Activated effector memory CD4-positive, alpha-beta T cell treated with anti-CD3 and anti-CD28 coated beads, Interleukin-2, amount 50 U/mL, for 16 hours (primary cell): ENCODE data around the gene NEURL2.
A peak's percentile ranks its signal among the peaks of the same experiment; 100 is the strongest.
"Not testable (repeated sequence)": the region's sequence is repeated elsewhere in the genome, so short reads cannot be mapped to it uniquely, and the experiment has no call there.

Source experiments
- DNase-seq: peaks from one replicate; pipeline ENCODE4 v3.0.0-alpha.2; 2020

The NEURL2 gene, protein sequence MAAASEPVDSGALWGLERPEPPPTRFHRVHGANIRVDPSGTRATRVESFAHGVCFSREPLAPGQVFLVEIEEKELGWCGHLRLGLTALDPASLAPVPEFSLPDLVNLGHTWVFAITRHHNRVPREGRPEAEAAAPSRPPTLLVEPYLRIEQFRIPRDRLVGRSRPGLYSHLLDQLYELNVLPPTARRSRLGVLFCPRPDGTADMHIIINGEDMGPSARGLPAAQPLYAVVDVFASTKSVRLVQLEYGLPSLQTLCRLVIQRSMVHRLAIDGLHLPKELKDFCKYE

GRCh38 chr20:45890985-45891983 is at the start of gene NEURL2, which contains the start of gene CTSA:
TSS of gene NEURL2 (minus strand) at chr20:45891208. CDS start at chr20:45890991, 217 bp downstream.
TSS of gene CTSA (plus strand) at chr20:45891335. CDS start at chr20:45891569, 234 bp downstream.
- peak; percentile 94 for DNase-seq

- no peak for DNase-seq
These were observed 49.5 kb upstream of the NEURL2 start for GRCh38 chr20:45940469-45940868.

DNA sequence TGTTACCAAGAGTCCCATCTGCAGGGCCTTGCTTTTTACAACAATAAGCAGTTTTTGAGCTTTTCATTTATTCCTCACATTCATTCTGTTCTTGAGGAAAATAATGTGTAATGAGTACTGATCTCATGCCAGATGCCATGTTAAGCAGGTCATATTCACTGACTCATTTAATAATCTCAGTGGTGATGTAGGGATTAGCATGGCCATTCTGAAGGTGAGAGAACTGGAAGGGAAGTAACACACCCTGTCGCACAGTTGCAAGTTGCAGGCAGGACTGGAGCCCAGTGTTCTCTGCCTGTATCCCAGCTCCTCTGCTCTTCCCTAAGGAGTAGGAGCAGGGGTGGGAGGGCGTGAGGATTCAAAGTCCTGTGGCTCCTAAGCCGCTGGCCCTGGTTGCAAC is 49.0 kb upstream of the NEURL2 start:
- no peak for DNase-seq

DNA sequence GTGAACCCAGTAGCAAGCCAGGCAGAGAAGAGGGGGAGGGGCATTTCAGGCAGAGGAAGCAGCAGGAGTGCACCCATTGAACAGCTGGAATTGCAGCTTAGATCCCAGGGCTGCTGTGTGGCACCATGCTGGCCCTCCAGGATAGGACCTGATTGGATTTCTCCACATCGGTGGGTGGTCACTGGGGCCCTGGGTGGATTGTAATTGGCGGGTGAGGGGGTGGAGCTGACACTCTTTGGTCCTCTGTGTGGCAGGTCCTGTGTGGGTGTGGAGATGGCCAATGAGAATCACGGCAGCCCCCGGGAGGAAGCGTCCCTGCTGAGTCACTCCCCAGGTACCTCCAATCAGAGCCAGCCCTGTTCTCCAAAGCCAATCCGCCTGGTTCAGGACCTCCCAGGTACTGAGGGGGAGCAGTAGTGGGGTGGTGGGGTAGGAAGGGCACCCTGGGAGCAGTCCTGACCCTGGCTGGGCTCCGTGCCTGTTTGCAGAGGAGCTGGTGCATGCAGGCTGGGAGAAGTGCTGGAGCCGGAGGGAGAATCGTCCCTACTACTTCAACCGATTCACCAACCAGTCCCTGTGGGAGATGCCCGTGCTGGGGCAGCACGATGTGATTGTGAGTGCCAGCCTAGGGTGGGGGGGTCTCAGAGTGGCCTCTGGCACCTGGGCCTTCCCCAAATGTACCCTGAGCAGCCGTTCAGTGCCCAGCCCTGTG is 47.9 kb upstream of the NEURL2 start:
- DNase-seq: no peak

GRCh38 chr20:45937765-45938164 is 46.8 kb upstream of the NEURL2 start:
- no peak for DNase-seq

DNA sequence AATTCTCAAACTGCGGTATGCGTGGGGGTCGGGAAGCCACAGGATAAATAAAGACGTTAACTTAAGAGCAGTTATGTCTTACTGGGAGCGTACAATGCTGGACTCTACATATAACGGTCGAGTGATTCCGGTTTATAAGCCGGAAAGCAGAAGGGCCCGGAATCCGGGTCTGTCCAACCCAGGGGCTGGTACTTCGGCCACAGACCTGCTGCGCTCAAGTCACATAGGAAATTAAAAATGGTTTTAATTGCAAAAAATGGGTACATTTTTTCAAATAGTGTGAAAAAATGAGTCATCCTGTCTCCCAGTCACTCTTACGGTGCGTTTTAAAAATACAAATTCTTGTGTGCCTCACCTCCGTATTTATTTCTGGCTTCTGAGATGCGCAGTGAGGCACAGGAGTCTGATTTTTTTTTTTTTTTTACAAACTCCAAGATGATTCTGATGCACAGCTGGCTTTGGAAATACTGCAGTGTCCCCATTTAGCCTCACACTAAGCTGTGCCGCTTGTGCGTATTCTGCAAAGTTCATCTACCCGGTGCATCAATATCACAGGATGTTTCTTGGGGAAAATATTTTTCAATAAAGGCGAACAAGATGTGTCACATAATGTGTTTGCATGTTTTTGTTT is 44.5 kb upstream of the NEURL2 start:
- DNase-seq: no peak

DNA sequence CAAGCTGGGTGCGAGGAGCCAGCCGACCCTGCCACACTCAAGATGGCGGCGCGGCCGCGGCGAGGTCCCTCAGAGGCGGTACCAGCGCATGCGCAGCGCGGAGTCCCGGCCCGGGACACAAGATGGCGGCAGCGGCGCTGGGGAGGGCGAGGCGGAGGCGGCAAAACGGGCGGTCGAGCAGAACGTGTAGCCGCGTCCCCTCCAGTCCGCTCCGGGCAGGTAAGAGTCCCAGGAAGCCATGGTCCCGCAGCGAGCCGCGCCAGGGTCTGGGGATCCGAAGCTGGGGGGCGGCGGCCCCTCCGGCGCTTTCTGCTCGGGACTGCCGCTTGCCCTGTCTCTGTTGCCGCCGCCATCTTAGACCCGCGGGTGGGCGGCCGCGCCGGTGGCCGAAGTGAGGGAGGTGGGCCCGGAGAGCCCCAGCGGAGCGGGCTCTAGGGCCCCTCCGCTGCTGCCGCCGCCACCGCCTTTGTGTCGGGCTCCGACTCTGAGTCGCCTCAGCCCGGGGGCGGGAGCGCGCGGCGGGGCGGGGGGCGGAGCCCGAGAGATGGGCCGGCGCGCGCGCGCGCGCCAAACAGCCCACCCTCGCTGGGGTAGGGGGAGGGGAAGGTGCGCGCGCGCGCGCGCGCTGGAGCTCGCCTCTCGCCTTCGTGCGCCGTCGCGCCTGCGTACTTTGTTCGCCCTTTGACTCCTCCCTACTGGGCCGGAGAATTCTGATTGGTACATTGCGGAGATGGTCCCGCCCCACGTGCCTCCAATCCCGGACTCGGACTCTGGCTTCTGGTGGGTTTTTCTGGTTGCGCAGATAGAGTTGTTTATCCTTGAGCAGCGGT is 43.8 kb upstream of the NEURL2 start, which contains the start of gene PCIF1:
Gene PCIF1 (plus strand): TSS at position 98 of the 830 bp plus-strand sequence. CDS start 4,317 bp downstream, outside the sequence.
- peak; percentile 99 for DNase-seq

DNA sequence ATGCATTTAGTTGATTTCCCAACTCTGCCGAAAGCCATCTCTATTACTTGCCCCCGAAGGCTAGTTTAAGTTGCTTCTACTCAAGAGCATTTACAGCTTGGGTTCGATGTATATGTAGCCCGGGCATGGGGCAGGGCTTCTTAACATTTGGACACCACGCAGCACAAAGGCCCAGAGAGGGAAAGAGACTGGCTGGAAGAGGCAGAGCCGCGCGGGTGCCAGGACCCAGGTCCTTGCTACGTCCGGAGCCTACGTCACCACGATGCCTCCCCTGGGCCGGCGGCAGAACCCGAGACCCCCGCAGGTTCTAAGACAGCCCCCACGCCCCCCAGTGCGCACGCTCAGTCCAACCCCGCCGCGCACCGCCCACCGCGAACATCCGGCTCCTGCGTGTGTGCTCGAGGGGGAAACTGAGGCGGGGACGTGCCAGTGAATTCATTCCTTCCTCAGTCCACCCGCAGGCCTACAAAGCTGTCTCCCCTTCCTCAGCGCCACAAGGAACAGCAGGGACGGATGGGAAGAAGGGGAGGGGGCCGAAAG is 43.1 kb upstream of the NEURL2 start:
- no peak for DNase-seq

- DNase-seq: peak; percentile 85
These were observed 42.4 kb upstream of the NEURL2 start for GRCh38 chr20:45933266-45934045.

- DNase-seq: not testable (repeated sequence)
These were observed 40.7 kb upstream of the NEURL2 start for GRCh38 chr20:45931680-45932079.

DNA sequence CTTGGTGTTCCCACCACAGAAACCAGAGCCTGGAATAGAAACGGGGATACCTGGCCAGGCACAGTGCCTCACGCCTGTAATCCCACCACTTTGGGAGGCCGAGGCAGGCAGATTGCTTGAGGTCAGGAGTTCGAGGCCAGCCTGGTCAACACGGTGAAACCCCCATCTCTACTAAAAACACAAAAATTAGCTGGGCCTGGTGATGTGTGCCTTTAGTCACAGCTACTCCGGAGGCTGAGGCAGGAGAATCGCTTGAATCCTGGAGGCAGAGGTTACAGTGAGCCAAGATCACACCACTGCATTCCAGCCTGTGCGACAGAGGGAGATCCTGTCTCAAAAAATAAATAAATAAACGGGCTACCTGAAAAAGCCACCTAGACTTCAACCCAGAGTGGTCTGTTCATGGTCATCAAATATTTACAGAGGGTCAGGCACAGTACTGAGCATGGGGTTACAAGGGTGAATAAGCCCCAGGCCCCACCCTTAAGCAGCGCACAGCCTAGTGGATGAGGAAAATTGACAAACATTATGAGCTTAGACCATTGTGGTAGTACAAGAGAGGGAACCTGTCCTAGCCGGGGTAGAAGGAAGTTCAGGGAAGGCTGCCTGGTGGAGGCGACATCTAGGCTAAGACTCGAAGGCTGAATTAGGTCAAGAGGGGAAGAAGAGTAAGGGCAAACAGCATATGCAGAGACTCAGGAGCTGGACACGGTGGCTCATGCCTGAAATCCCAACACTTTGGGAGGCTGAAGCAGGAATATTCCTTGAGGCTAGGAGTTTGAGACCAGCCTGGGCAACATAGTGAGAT is 36.3 kb upstream of the NEURL2 start:
- no peak for DNase-seq

- no peak for DNase-seq
These were observed 35.7 kb upstream of the NEURL2 start for GRCh38 chr20:45926731-45927070.

- no peak for DNase-seq
These were observed 35.0 kb upstream of the NEURL2 start for GRCh38 chr20:45925821-45926506.

DNA sequence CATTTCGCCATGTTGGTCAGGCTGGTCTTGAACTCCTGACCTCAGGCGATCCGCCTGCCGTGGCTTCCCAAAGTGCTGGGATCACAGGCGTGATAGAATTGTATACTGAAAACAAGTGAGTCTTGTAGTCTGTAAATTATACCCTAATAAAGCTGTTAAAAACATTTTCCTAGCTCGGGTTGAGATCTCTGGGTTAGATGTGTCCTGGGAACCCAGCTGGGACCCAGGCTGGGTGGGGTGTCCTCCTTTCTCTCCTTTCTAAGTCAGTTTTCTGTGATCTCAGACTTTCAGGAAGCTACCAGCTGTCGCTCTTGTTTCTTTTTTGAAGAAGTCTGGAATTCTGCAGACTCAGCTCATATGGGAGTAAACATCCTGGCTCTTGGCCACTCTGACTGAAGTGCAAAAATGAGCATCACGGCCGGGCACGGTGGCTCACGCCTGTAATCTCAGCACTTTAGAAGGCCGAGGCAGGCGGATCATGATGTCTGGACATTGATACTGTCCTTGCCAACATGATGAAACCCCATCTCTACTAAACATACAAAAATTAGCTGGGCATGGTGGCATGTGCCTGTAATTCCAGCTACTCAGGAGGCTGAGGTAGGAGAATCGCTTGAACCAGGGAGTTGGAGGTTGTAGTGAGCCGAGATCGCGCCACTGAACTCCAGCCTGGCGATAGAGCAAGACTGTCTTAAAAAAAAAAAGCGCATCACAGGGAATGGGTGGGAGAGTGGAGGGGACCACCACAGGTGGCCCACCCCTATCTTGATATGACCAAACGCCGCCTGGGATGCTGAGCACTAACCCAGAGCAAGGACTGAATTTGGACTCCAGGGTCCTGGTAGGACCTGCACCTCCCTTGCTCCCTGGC is 33.6 kb upstream of the NEURL2 start:
- DNase-seq: no peak

- DNase-seq: no peak
These were observed 30.6 kb upstream of the NEURL2 start for GRCh38 chr20:45921337-45922189.

DNA sequence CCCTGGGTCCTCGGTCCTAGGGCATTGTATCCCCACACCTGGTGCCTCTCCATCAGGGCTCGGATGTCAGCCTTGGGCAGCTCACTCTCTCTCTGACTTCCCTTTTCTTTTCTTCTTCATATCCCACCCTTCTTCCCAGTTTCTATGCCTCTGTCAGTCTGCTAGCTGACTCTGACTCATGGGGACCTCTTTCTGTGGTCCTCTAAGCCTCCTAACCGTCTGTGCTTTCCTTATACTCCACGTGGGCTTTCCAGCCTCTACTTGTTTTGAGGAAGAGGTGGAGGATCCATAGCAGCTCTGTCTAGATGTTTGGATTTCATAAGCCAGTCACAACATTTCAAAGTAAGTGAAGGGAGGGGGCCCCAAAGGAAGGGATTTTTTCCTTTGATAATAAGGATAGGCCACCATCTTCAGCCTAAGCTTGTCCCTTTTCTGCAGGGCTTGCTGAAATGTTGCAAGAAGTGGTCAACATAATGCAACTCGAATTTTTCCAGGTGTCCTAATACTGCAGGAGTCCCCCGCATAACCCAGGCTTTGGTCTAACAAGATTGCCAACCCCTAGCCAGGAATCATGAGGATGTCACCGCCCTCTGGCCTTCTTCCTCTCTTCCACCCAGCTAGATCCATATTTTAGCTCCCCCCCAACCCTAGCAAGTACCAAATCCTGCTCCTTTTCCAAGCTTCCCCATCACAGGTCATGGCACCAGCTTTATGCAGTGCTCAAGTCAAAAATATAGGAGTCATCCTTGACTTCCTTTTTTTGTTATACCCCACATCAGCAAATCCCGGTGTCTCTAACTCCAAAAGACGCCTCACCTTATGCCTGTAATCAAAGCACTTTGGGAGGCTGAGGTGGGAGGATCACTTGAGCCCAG is 29.7 kb upstream of the NEURL2 start:
- no peak for DNase-seq
